Ishikawa (cell line): ENCODE measurements around the gene C17orf75.

Experiments used
- CEBPB ChIP-seq: IDR thresholded peaks from 2 replicates; pipeline ENCODE4 v1.6.1; 2012
- CREB1 ChIP-seq: IDR thresholded peaks from 2 replicates; pipeline ENCODE4 v1.6.1; 2012; ENCODE audit warnings: low read depth
- EGR1 ChIP-seq: IDR thresholded peaks from 2 replicates; pipeline ENCODE4 v1.6.1; 2012
- EP300 ChIP-seq: IDR thresholded peaks from 2 replicates; pipeline ENCODE4 v1.6.1; 2012; ENCODE audit warnings: borderline replicate concordance
- FOXM1 ChIP-seq: IDR thresholded peaks from 2 replicates; pipeline ENCODE4 v1.6.1; 2012; ENCODE audit warnings: low read depth, borderline replicate concordance
- MAX ChIP-seq: IDR thresholded peaks from 2 replicates; pipeline ENCODE4 v1.6.1; 2012
- NFIC ChIP-seq: IDR thresholded peaks from 2 replicates; pipeline ENCODE4 v1.6.1; 2012
- RAD21 ChIP-seq: IDR thresholded peaks from 2 replicates; pipeline ENCODE4 v1.6.1; 2012; ENCODE audit warnings: low read depth
- REST ChIP-seq: IDR thresholded peaks from 2 replicates; pipeline ENCODE4 v1.6.1; 2012; ENCODE audit warnings: low read depth, mild to moderate bottlenecking
- TAF1 ChIP-seq: IDR thresholded peaks from 2 replicates; pipeline ENCODE4 v1.6.1; 2012; ENCODE audit warnings: low read depth, mild to moderate bottlenecking
- TCF12 ChIP-seq: IDR thresholded peaks from 2 replicates; pipeline ENCODE4 v1.6.1; 2012; ENCODE audit warnings: low read depth
- TEAD4 ChIP-seq: IDR thresholded peaks from 2 replicates; pipeline ENCODE4 v1.6.1; 2012
- USF1 ChIP-seq: IDR thresholded peaks from 2 replicates; pipeline ENCODE4 v1.6.1; 2012
- YY1 ChIP-seq: IDR thresholded peaks from 2 replicates; pipeline ENCODE4 v1.6.1; 2012; ENCODE audit warnings: low read depth
- ZBTB7A ChIP-seq: IDR thresholded peaks from 2 replicates; pipeline ENCODE4 v1.6.1; 2012; ENCODE audit warnings: low read depth

The C17orf75 gene

GRCh38 chr17:32323046-32323445, 18.9 kb downstream of the C17orf75 start:
- TF ChIP-seq TAF1: no peak
- no peak for TF ChIP-seq USF1
- no peak for TF ChIP-seq TCF12
- TF ChIP-seq FOXM1: no peak

- TF ChIP-seq USF1 (no peak), NFIC (no peak), TAF1 (no peak), FOXM1 (no peak), EP300 (no peak), EGR1 (no peak), CEBPB (no peak), RAD21 (no peak), TCF12 (no peak), YY1 (no peak), CREB1 (no peak)
Observed at GRCh38 chr17:32320847-32321246, 21.1 kb downstream of the C17orf75 start.

GRCh38 chr17:32319548-32319905, 22.4 kb downstream of the C17orf75 start:
- peak; percentile 99 for TF ChIP-seq RAD21
- TF ChIP-seq TEAD4: no peak

- TF ChIP-seq CEBPB: no peak
- TF ChIP-seq REST: no peak
- no peak for TF ChIP-seq RAD21
- no peak for TF ChIP-seq TAF1
- no peak for TF ChIP-seq ZBTB7A
- TF ChIP-seq TCF12: no peak
- TF ChIP-seq NFIC: no peak
- no peak for TF ChIP-seq FOXM1
- no peak for TF ChIP-seq CREB1
- TF ChIP-seq TEAD4: no peak
- TF ChIP-seq MAX: no peak
- no peak for TF ChIP-seq EP300
Observed at GRCh38 chr17:32318071-32318470, 23.9 kb downstream of the C17orf75 start.

- no peak for TF ChIP-seq ZBTB7A
- TF ChIP-seq MAX: no peak
- no peak for TF ChIP-seq TCF12
- no peak for TF ChIP-seq NFIC
- no peak for TF ChIP-seq REST
- TF ChIP-seq CEBPB: no peak
- TF ChIP-seq RAD21: no peak
- TF ChIP-seq EGR1: no peak
- TF ChIP-seq TAF1: no peak
- TF ChIP-seq EP300: no peak
- no peak for TF ChIP-seq USF1
- TF ChIP-seq CREB1: no peak
- no peak for TF ChIP-seq TEAD4
- TF ChIP-seq FOXM1: no peak
- no peak for TF ChIP-seq YY1
Observed at GRCh38 chr17:32317353-32317752, 24.6 kb downstream of the C17orf75 start.

GRCh38 chr17:32315171-32315570, 26.8 kb downstream of the C17orf75 start:
- TF ChIP-seq YY1 (no peak), USF1 (no peak), MAX (no peak), FOXM1 (no peak), TEAD4 (no peak), EP300 (no peak), EGR1 (no peak), RAD21 (no peak), ZBTB7A (no peak), CREB1 (no peak), CEBPB (no peak), TCF12 (no peak), TAF1 (no peak), REST (no peak), NFIC (no peak)
